GM21423 (cell line): ENCODE measurements around the gene EXOC8.
A peak's percentile ranks its signal among the peaks of the same experiment; 100 is the strongest.

Source experiments
- ATAC-seq: cut with Tn5 transposase; IDR thresholded peaks from one replicate; pipeline ENCODE4 v1.9.1; 2021; ENCODE audit warnings: mild to moderate bottlenecking, moderate library complexity; ENCODE audit not compliant: unreplicated experiment

EXOC8 gene

GRCh38 chr1:231337472-231338269 lies at the start of gene EXOC8:
Gene EXOC8 (minus strand): TSS chr1:231337852. CDS start chr1:231337745, 107 bp downstream.
- peak; percentile 72 for ATAC-seq

GRCh38 chr1:231386466-231386865 lies 48.8 kb upstream of the EXOC8 start:
- no peak for ATAC-seq

- no peak for ATAC-seq
These were observed 47.7 kb upstream of the EXOC8 start for GRCh38 chr1:231385416-231385748.

- no peak for ATAC-seq
These were observed 47.2 kb upstream of the EXOC8 start for GRCh38 chr1:231384696-231385415.

GRCh38 chr1:231383159-231383860 lies 45.7 kb upstream of the EXOC8 start:
- no peak for ATAC-seq

GRCh38 chr1:231382426-231382825 lies 44.8 kb upstream of the EXOC8 start:
- no peak for ATAC-seq

GRCh38 chr1:231381729-231382128 lies 44.1 kb upstream of the EXOC8 start:
- ATAC-seq, result no peak

GRCh38 chr1:231376875-231377549 lies 39.4 kb upstream of the EXOC8 start:
- ATAC-seq, result peak; percentile 72

- ATAC-seq, result no peak
These were observed 38.4 kb upstream of the EXOC8 start for GRCh38 chr1:231376101-231376500.

- ATAC-seq, result no peak
These were observed 36.7 kb upstream of the EXOC8 start for GRCh38 chr1:231374394-231374793.

- ATAC-seq, result no peak
These were observed 34.8 kb upstream of the EXOC8 start for GRCh38 chr1:231372501-231372900.

GRCh38 chr1:231369282-231369681 lies 31.6 kb upstream of the EXOC8 start:
- ATAC-seq, result no peak

GRCh38 chr1:231364192-231364591 lies 26.5 kb upstream of the EXOC8 start:
- no peak for ATAC-seq

GRCh38 chr1:231363624-231364023 lies 26.0 kb upstream of the EXOC8 start:
- no peak for ATAC-seq

GRCh38 chr1:231362325-231362724 lies 24.7 kb upstream of the EXOC8 start:
- ATAC-seq, result no peak

- no peak for ATAC-seq
These were observed 21.5 kb upstream of the EXOC8 start for GRCh38 chr1:231359113-231359512.

GRCh38 chr1:231357831-231358354 lies 20.2 kb upstream of the EXOC8 start:
- ATAC-seq, result peak; percentile 76

GRCh38 chr1:231357187-231357772 lies 19.6 kb upstream of the EXOC8 start:
- ATAC-seq, result no peak

- no peak for ATAC-seq
These were observed 17.5 kb upstream of the EXOC8 start for GRCh38 chr1:231355171-231355570.

- no peak for ATAC-seq
These were observed 16.8 kb upstream of the EXOC8 start for GRCh38 chr1:231354330-231355020.
